ENCODE results near the gene SMARCD2. TPM values are rescaled to one million over a fixed set of nuclear protein-coding genes. Genes with fewer than 3 reads are reported as not detected.
"Not testable (repeated sequence)": the region's sequence is repeated elsewhere in the genome, so short reads cannot be mapped to it uniquely, and the experiment has no call there.

Gene SMARCD2
- total RNA-seq, 1 donor from 2014 or later: 80.7 TPM

DNA sequence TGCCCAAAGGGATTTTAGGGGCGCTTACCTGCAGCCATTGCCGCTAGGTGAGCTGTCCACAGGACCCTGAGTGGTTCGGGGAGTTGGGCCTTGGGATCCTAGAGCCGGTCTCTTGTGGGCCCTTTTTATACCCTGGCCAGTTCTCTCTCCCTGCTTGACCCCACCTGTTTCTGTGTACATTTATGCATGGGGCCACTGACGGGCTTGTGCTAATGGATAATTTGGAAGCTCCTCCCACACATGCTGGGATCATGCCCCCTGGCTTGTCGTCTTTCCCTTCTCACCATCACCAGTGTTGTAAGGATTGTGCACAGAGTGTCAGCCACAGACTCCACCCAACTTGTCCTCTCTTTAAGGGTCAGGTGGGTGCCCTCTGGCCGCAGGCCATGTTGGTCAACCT lies 31.1 kb upstream of the SMARCD2 start, which contains the start of gene CSH2:
CSH2 (minus strand) TSS at position 101 of the 400 bp plus-strand sequence; CDS start at position 38, 63 bp downstream.
- not testable (repeated sequence) for H3F3A ChIP-seq (ENCODE audit: low read depth); H3K4me1 ChIP-seq; H3K27ac ChIP-seq; H3K27me3 ChIP-seq; H3K36me3 ChIP-seq; H3K9me3 Mint-ChIP-seq; H3K4me3 ChIP-seq; H3K9me3 ChIP-seq (ENCODE audit: low read depth); H3K27ac Mint-ChIP-seq; H4K20me1 ChIP-seq (ENCODE audit: low read depth); DNase-seq (ENCODE audit: low spot score); H3K9ac ChIP-seq; H3K4me1 Mint-ChIP-seq; H3K79me2 ChIP-seq (ENCODE audit: low read depth); H3K4me3 Mint-ChIP-seq; H2AFZ ChIP-seq (replicated peaks); H3K4me2 ChIP-seq; H3K27me3 Mint-ChIP-seq (ENCODE audit: insufficient read depth, low read depth); H3K36me3 Mint-ChIP-seq

DNA sequence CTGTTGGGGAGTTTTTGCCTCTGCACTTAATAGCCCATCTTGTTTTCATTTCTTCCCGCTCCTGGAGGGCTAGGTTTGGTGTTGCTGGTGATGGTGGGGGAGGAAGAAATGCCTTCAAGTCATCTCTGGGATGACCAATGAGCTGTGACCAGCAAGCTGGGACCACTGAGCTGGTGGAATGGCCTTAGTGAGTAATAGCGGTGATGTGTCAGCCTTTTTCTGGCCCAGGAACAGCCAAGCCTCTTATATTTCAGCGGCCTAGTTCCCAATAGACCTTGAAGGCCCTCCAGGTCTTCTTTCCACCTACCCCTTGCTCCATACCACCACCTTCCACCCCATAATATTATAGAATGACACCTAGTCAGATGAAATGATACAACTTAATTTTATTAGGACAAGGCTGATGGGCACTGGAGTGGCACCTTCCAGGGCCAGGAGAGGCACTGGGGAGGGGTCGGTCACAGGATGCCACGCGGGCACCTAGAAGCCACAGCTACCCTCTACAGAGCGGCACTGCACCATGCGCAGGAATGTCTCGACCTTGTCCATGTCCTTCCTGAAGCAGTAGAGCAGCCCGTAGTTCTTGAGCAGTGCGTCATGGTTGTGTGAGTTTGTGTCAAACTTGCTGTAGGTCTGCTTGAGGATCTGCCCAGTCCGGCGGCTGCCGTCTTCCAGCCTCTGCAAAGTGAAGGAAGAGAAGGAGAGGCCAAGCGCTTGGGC lies 29.3 kb upstream of the SMARCD2 start:
- not testable (repeated sequence) for H3K27ac Mint-ChIP-seq; DNase-seq (ENCODE audit: low spot score); H3F3A ChIP-seq (ENCODE audit: low read depth); H3K9me3 ChIP-seq (ENCODE audit: low read depth); H3K27ac ChIP-seq; H3K9ac ChIP-seq; H3K27me3 Mint-ChIP-seq (ENCODE audit: insufficient read depth, low read depth); H2AFZ ChIP-seq (replicated peaks); H4K20me1 ChIP-seq (ENCODE audit: low read depth); H3K36me3 ChIP-seq; H3K4me3 ChIP-seq; H3K79me2 ChIP-seq (ENCODE audit: low read depth); H3K4me1 Mint-ChIP-seq; H3K9me3 Mint-ChIP-seq; H3K27me3 ChIP-seq; H3K4me3 Mint-ChIP-seq; H3K4me2 ChIP-seq; H3K36me3 Mint-ChIP-seq; H3K4me1 ChIP-seq

DNA sequence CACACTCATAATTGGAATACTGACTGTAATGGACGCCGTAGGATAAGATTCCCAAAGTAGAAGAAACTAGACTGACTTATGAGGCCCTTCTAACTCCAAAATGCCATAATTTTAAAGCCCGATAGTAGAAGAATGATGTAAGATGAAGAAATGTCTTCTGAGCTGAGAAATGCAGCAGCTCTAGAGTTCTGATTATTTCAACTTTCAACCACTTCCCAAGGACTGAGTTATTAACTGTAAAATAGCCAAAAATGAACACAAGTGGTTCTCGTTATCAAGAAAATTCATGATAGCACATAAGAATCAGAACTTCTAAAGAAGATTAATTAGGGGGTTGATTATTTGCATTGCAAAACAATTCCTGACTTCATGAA lies 27.8 kb upstream of the SMARCD2 start:
- not testable (repeated sequence) for H4K20me1 ChIP-seq (ENCODE audit: low read depth); H3K9ac ChIP-seq; H3K36me3 Mint-ChIP-seq; H2AFZ ChIP-seq (replicated peaks); H3K27me3 Mint-ChIP-seq (ENCODE audit: insufficient read depth, low read depth); H3K4me3 Mint-ChIP-seq; H3K9me3 ChIP-seq (ENCODE audit: low read depth); H3K4me1 ChIP-seq; H3K9me3 Mint-ChIP-seq; H3K79me2 ChIP-seq (ENCODE audit: low read depth); H3K4me3 ChIP-seq; DNase-seq (ENCODE audit: low spot score); H3K27me3 ChIP-seq; H3K27ac ChIP-seq; H3K27ac Mint-ChIP-seq; H3F3A ChIP-seq (ENCODE audit: low read depth); H3K4me1 Mint-ChIP-seq; H3K4me2 ChIP-seq; H3K36me3 ChIP-seq

DNA sequence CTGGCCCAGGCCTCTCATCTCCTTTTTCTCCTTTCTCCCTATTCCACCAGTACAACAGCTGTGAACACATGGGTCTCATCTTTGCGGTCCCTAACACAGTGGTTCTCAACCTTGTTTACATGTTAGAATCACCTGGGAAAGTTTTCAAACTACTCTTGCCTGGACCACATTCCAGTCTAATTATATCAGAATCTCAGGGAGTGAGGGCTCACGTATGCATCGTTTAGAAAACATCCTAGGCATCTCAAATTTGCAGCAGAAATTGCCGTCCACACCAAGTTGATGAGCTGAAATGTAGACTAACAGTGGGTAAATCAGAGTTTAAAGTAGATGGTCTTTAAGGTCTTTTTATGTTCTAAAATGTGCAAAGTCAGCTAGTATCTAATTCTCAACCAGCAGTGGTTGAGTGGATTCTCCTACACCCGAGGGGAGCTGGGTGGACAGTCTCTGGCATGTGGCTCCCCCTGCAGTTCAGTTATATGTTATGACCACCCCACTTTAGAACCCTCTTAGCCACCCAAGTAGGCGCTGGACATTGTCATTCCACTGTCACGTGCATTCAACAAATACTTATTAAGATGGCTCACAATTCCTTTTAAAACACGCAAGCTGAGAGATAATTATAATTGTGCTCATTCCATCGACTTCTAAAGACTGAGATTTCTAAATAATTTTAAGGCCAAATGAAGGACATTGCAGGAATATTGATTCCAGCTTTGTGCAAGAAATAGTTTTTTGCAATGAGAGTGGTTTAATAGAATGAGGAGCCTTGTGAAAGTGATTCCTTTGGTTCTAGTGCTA lies 27.2 kb upstream of the SMARCD2 start:
- H3K4me1 Mint-ChIP-seq; H3K79me2 ChIP-seq (ENCODE audit: low read depth); H3K9me3 ChIP-seq (ENCODE audit: low read depth); H3K27ac ChIP-seq; H3K4me3 Mint-ChIP-seq; H2AFZ ChIP-seq (replicated peaks); H3K9me3 Mint-ChIP-seq; H3K4me3 ChIP-seq; H3F3A ChIP-seq (ENCODE audit: low read depth); H3K4me2 ChIP-seq; H3K9ac ChIP-seq; H3K27ac Mint-ChIP-seq; H3K4me1 ChIP-seq; H3K36me3 ChIP-seq; H3K27me3 ChIP-seq; H4K20me1 ChIP-seq (ENCODE audit: low read depth); H3K36me3 Mint-ChIP-seq; H3K27me3 Mint-ChIP-seq (ENCODE audit: insufficient read depth, low read depth): not testable (repeated sequence)
- TF ChIP-seq, protein P1, sequence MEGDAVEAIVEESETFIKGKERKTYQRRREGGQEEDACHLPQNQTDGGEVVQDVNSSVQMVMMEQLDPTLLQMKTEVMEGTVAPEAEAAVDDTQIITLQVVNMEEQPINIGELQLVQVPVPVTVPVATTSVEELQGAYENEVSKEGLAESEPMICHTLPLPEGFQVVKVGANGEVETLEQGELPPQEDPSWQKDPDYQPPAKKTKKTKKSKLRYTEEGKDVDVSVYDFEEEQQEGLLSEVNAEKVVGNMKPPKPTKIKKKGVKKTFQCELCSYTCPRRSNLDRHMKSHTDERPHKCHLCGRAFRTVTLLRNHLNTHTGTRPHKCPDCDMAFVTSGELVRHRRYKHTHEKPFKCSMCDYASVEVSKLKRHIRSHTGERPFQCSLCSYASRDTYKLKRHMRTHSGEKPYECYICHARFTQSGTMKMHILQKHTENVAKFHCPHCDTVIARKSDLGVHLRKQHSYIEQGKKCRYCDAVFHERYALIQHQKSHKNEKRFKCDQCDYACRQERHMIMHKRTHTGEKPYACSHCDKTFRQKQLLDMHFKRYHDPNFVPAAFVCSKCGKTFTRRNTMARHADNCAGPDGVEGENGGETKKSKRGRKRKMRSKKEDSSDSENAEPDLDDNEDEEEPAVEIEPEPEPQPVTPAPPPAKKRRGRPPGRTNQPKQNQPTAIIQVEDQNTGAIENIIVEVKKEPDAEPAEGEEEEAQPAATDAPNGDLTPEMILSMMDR (IDR thresholded peaks at IDR 0.05): peak; percentile 47
- peak; percentile 24 for DNase-seq (ENCODE audit: low spot score)

- H3K4me3 Mint-ChIP-seq; H3K27me3 Mint-ChIP-seq (ENCODE audit: insufficient read depth, low read depth); H3K27ac Mint-ChIP-seq; H3K9ac ChIP-seq; H3K9me3 ChIP-seq (ENCODE audit: low read depth); H3K4me2 ChIP-seq; H4K20me1 ChIP-seq (ENCODE audit: low read depth); H3K9me3 Mint-ChIP-seq; H3K36me3 ChIP-seq; H3K36me3 Mint-ChIP-seq; H3K4me1 ChIP-seq; H3K4me3 ChIP-seq; H3K27ac ChIP-seq; H3K79me2 ChIP-seq (ENCODE audit: low read depth); H3K27me3 ChIP-seq; H2AFZ ChIP-seq (replicated peaks); H3F3A ChIP-seq (ENCODE audit: low read depth); H3K4me1 Mint-ChIP-seq: not testable (repeated sequence)
- peak; percentile 18 for DNase-seq (ENCODE audit: low spot score)
Measured at GRCh38 chr17:63866625-63867024, 24.1 kb upstream of the SMARCD2 start.
